BLaER1 treated with 17β-estradiol and CSF1 and Interleukin-3, amounts not matched to agents 10 nM and 100 nM (cell line): ENCODE data around the gene SELENOS.

Source experiments
- H3K27ac ChIP-seq, 11 experiments: shearing (Covaris generic); formaldehyde crosslinking; 2 replicates each; pipeline ENCODE4 v1.8.1; 2022
- H3K27me3 ChIP-seq, 11 experiments: shearing (Covaris generic); formaldehyde crosslinking; 2 replicates each; pipeline ENCODE4 v1.8.1; 2022
- H3K36me3 ChIP-seq, 11 experiments: shearing (Covaris generic); formaldehyde crosslinking; 2 replicates each; pipeline ENCODE4 v1.8.1; 2022
- H3K4me1 ChIP-seq, 10 experiments: shearing (Covaris generic); formaldehyde crosslinking; 2 replicates each; pipeline ENCODE4 v1.8.1; 2022
- H3K4me2 ChIP-seq, 11 experiments: shearing (Covaris generic); formaldehyde crosslinking; 2 replicates each; pipeline ENCODE4 v1.8.1; 2022
- H3K4me3 ChIP-seq, 10 experiments: shearing (Covaris generic); formaldehyde crosslinking; 2 replicates each; pipeline ENCODE4 v1.8.1; 2022
- H3K9ac ChIP-seq, 11 experiments: shearing (Covaris generic); formaldehyde crosslinking; 2 replicates each; pipeline ENCODE4 v1.8.1; 2022
- H3K9me3 ChIP-seq, 11 experiments: shearing (Covaris generic); formaldehyde crosslinking; replicated peaks in 1 of 11; 2 replicates each; pipeline ENCODE4 v1.8.1; 2022
- H4K20me1 ChIP-seq, 11 experiments: shearing (Covaris generic); formaldehyde crosslinking; 2 replicates each; pipeline ENCODE4 v1.8.1; 2022
- Cebpa-rat ChIP-seq, 11 experiments: shearing (Covaris generic); IDR thresholded peaks; 2 replicates each; pipeline ENCODE4 v1.8.1; 2022

SELENOS gene

GRCh38 chr15:101251830-101252820 lies 25.2 kb downstream of the SELENOS start, which contains the start of gene CHSY1:
TSS of gene CHSY1 (minus strand) at chr15:101252048. CDS start at chr15:101251456, 592 bp downstream.
- Histone ChIP-seq H3K27me3 (peaks cover 0 to 25% (median 0%) of the 10 kb centered on the region in 11 experiments; a peak in 2 of 22 replicates), H3K9ac (peak within 1 kb of the TSS; percentile 88 to 98 (median 95)), H3K9me3 (no peaks in the 10 kb centered on the region), H3K4me3 (peak within 1 kb of the TSS; percentile 75 to 100 (median 96)), H3K36me3 (peaks cover 0 to 19% (median 11%) of the 10 kb centered on the region in 11 experiments; a peak in 11 of 22 replicates), H3K27ac (peak within 1 kb of the TSS; percentile 77 to 95 (median 92)), H3K4me2 (peak within 1 kb of the TSS; percentile 88 to 100 (median 95)), H4K20me1 (peaks cover 25 to 41% (median 39%) of the 10 kb centered on the region in 11 experiments; a peak in 19 of 22 replicates), H3K4me1 (peaks cover 45 to 57% (median 53%) of the 10 kb centered on the region in 10 experiments)
- no peak for TF ChIP-seq Cebpa-rat (IDR thresholded peaks at IDR 0.05)

- peak overlapping the region; percentile 88 to 100 (median 95) for H3K4me2 ChIP-seq
- no peak for TF ChIP-seq Cebpa-rat (IDR thresholded peaks at IDR 0.05)
- no peaks in the 10 kb centered on the region for H3K9me3 ChIP-seq
- H3K27ac ChIP-seq = peak overlapping the region; percentile 77 to 95 (median 92)
- peak overlapping the region; percentile 88 to 98 (median 95) for H3K9ac ChIP-seq
- H3K4me3 ChIP-seq = peak overlapping the region; percentile 75 to 100 (median 96)
- H4K20me1 ChIP-seq = peaks cover 25 to 48% (median 46%) of the 10 kb centered on the region in 11 experiments; a peak in 19 of 22 replicates
- H3K27me3 ChIP-seq = peaks cover 0 to 22% (median 0%) of the 10 kb centered on the region in 11 experiments; a peak in 2 of 22 replicates
- peaks cover 55 to 64% (median 60%) of the 10 kb centered on the region in 10 experiments for H3K4me1 ChIP-seq
- H3K36me3 ChIP-seq = peaks cover 0 to 29% (median 11%) of the 10 kb centered on the region in 11 experiments; a peak in 11 of 22 replicates
These were observed 26.1 kb downstream of the SELENOS start for GRCh38 chr15:101250873-101251829.

DNA sequence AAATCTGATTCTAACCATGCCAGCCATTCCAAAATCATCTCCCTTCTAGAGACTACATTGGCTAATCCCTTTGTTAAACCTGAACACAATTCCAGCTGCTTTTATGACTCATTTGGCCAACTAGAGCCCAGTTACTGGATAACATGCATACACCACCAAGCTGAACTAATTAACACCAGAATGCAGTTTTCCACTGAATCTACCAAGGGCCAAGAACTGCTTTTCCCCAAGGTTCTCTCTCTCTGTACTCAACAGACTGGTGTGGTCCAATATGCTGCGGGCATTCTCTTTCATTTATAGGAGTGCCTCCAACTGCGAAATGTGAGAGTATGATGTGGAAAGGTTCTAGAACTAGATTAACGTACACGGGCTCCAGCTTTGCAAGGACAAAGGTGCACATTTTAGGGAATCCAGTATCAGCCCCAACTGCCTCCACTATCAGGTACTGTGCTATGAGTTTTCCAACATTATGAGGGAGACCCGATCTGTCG lies 26.9 kb downstream of the SELENOS start:
- Histone ChIP-seq H3K9me3 (no peaks in the 10 kb centered on the region), H3K4me1 (peaks cover 60 to 64% (median 61%) of the 10 kb centered on the region in 10 experiments), H4K20me1 (peaks cover 25 to 56% (median 46%) of the 10 kb centered on the region in 11 experiments; a peak in 19 of 22 replicates), H3K9ac (peak overlapping the region; percentile 88 to 98 (median 95)), H3K27ac (peak overlapping the region; percentile 77 to 95 (median 92); a peak in 21 of 22 replicates), H3K36me3 (peaks cover 0 to 36% (median 12%) of the 10 kb centered on the region in 11 experiments; a peak in 11 of 22 replicates), H3K4me2 (peak overlapping the region; percentile 87 to 100 (median 95)), H3K4me3 (peak overlapping the region; percentile 75 to 100 (median 96)), H3K27me3 (peaks cover 0 to 14% (median 0%) of the 10 kb centered on the region in 11 experiments; a peak in 2 of 22 replicates)
- no peak for TF ChIP-seq Cebpa-rat (IDR thresholded peaks at IDR 0.05)

DNA sequence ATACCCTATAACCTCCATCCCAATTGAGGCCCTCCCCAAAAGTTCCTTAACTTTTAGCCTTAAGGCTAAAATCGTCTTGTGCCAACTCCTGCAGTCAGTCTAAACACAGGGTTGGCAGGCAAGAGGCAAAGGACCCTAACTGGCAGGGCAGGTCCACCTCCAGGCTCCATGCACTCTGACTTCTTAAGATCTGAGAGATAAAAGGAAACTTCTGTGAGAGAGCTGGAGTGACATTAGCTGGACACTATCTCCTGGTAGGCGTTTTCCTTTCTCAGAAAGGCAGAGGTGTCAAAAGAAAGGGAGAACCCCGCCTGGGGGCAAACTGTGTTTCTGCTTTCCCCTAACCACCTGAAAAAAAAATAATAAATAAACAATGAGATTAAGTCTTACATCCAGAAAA lies 29.0 kb downstream of the SELENOS start:
- peaks cover 0 to 47% (median 13%) of the 10 kb centered on the region in 11 experiments; a peak in 11 of 22 replicates for H3K36me3 ChIP-seq
- TF ChIP-seq Cebpa-rat (IDR thresholded peaks at IDR 0.05) = no peak
- 0 out of 20 replicates have a peak overlapping the region, but pooled peaks of 2 of the 10 experiments have one; percentile 5 for H3K4me3 ChIP-seq
- peak overlapping the region in 8 of 11 experiments; percentile 9 to 57 (median 24); a peak in 9 of 22 replicates for H3K9ac ChIP-seq
- peaks cover 80 to 83% (median 82%) of the 10 kb centered on the region in 10 experiments for H3K4me1 ChIP-seq
- H3K27me3 ChIP-seq = no peaks in the 10 kb centered on the region
- H4K20me1 ChIP-seq = peaks cover 25 to 77% (median 49%) of the 10 kb centered on the region in 11 experiments; a peak in 19 of 22 replicates
- H3K4me2 ChIP-seq = peak overlapping the region; percentile 85 to 100 (median 95)
- peak overlapping the region in 7 of 11 experiments; percentile 1 to 97 (median 94); a peak in 10 of 22 replicates for H3K27ac ChIP-seq
- no peaks in the 10 kb centered on the region for H3K9me3 ChIP-seq

DNA sequence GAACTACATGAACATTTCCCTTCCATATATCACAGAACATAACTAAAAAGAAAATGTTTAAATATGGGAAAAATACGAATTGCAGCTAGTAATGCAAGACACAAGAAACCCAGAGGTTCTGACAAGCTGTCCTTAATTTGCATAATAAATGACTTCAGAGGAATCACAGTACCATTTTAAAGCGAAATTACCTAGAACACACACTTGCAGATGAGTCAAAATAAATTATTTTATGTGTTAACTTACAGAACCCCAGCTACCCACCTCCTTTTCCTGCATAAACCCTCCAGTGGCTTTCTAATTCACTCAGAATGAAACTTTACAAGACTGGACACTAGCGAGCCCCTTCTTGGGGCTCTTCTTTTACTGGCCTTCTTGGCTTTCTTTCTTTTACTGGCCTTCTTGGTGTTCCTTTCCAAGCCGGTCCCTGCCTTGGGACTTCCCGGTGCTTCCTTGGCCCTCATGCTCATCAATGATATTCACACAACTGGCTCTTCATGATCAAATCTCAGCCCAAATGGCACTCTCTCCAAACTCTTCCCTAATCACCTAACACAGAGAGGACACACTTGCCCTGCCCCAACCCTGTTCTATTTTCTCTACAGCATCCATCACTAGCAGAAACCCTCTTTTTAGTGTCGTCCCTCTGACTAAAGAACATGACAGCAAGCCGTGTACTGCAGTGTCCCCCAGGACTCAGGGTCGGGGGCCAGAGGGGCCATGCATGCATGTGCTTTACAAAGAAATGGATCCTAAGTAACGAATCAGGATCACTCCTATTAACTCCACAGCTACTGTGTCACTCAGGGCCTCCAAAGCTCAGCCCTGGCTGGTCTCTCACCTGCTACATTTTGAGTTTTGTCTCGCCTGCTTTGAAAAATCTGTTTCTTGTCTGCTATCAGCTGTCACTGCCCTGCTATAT lies 30.2 kb downstream of the SELENOS start:
- H4K20me1 ChIP-seq = peaks cover 25 to 88% (median 49%) of the 10 kb centered on the region in 11 experiments; a peak in 19 of 22 replicates
- TF ChIP-seq Cebpa-rat (IDR thresholded peaks at IDR 0.05) = no peak
- H3K27me3 ChIP-seq = no peaks in the 10 kb centered on the region
- H3K27ac ChIP-seq = peak overlapping the region in 9 of 11 experiments; percentile 2 to 97 (median 94); a peak in 17 of 22 replicates
- H3K9me3 ChIP-seq = no peaks in the 10 kb centered on the region
- peak overlapping the region in 7 of 10 experiments; percentile 1 to 23 (median 14); a peak in 11 of 20 replicates for H3K4me3 ChIP-seq
- H3K4me2 ChIP-seq = peak overlapping the region; percentile 85 to 100 (median 95)
- peaks cover 82 to 86% (median 84%) of the 10 kb centered on the region in 10 experiments for H3K4me1 ChIP-seq
- peak overlapping the region in 10 of 11 experiments; percentile 1 to 57 (median 42); a peak in 16 of 22 replicates for H3K9ac ChIP-seq
- H3K36me3 ChIP-seq = peaks cover 0 to 49% (median 13%) of the 10 kb centered on the region in 11 experiments; a peak in 11 of 22 replicates

- no peak for TF ChIP-seq Cebpa-rat (IDR thresholded peaks at IDR 0.05)
- Histone ChIP-seq H3K4me1 (peaks cover 89 to 93% (median 91%) of the 10 kb centered on the region in 10 experiments), H4K20me1 (peaks cover 25 to 95% (median 49%) of the 10 kb centered on the region in 11 experiments; a peak in 19 of 22 replicates), H3K4me2 (peak overlapping the region; percentile 85 to 100 (median 95)), H3K27me3 (no peaks in the 10 kb centered on the region), H3K9ac (peak overlapping the region in 6 of 11 experiments; percentile 13 to 57 (median 43); a peak in 10 of 22 replicates), H3K36me3 (peaks cover 0 to 55% (median 15%) of the 10 kb centered on the region in 11 experiments; a peak in 11 of 22 replicates), H3K4me3 (peak overlapping the region in 6 of 10 experiments; percentile 4 to 23 (median 16); a peak in 7 of 20 replicates), H3K27ac (peak overlapping the region in 9 of 11 experiments; percentile 2 to 97 (median 94); a peak in 17 of 22 replicates), H3K9me3 (no peaks in the 10 kb centered on the region)
These were observed 30.9 kb downstream of the SELENOS start for GRCh38 chr15:101246391-101246790.
